Lower lobe of right lung (tissue), 2 donors: ENCODE data around the gene TOX2. TPM values are rescaled to one million over a fixed set of nuclear protein-coding genes. Genes with fewer than 3 reads are reported as not detected.

Source experiments
- ATAC-seq, 2 donors: fragments of 200-7000 bp; cut with Tn5 transposase; one replicate each; pipeline ENCODE4 v1.9.1; 2020 to 2022; ENCODE audit warnings: mild to moderate bottlenecking in 2 of 2, moderate library complexity in 2 of 2
- DNase-seq: peaks from one replicate; pipeline ENCODE4 v3.0.0-alpha.2; 2020
- H3K27ac ChIP-seq: fragments of 200-600 bp; one replicate; pipeline ENCODE4 v1.8.0; 2022
- H3K27me3 ChIP-seq: fragments of 200-600 bp; one replicate; pipeline ENCODE4 v1.8.0; 2022; ENCODE audit warnings: low read depth
- H3K36me3 ChIP-seq: fragments of 200-600 bp; one replicate; pipeline ENCODE4 v1.8.0; 2022; ENCODE audit warnings: mild to moderate bottlenecking
- H3K4me1 ChIP-seq: fragments of 200-600 bp; one replicate; pipeline ENCODE4 v1.8.0; 2022
- H3K4me3 ChIP-seq: fragments of 200-600 bp; one replicate; pipeline ENCODE4 v1.8.0; 2022; ENCODE audit warnings: mild to moderate bottlenecking
- H3K9me3 ChIP-seq: fragments of 200-600 bp; one replicate; pipeline ENCODE4 v1.8.0; 2022
- CTCF ChIP-seq: fragments of 200-600 bp; IDR thresholded peaks from one replicate; pipeline ENCODE4 v1.8.0; 2022; ENCODE audit warnings: antibody characterized with exemption, mild to moderate bottlenecking
- intact Hi-C: fragments of 100-400 bp; cut with DNase I; formaldehyde crosslinking; loops from one replicate; pipeline ENCODE4 v1.11.0; 2022
- total RNA-seq: library from RNA; stranded (reverse); fragmentation: NEBNext Ultra II Directional; extraction: Animal tissue kit (Norgen Biotek cat#: 25700); gene quantifications from one replicate; pipeline ENCODE4 v1.2.1, GENCODE V29; 2021
- donor health status: DM: no; HTN: yes; CAD: no; lungs with severe emphysema.

Gene TOX2
- total RNA-seq, 1 donor from 2014 or later = 16.3 TPM

GRCh38 chr20:43949248-43949647 is 34.6 kb downstream of the TOX2 start:
- TF ChIP-seq CTCF = no peak
- peaks cover 31% of the 10 kb centered on the region for H3K4me1 ChIP-seq
- ATAC-seq (no peak), DNase-seq (no peak)
- H3K27me3 ChIP-seq = no peaks in the 10 kb centered on the region
- intact Hi-C loops = no loop called here
- no peak overlapping the region for H3K4me3 ChIP-seq
- H3K9me3 ChIP-seq = no peaks in the 10 kb centered on the region
- H3K27ac ChIP-seq = no peak overlapping the region
- H3K36me3 ChIP-seq = no peaks in the 10 kb centered on the region

- ATAC-seq (peak; percentile 70 to 72), DNase-seq (peak; percentile 66)
- Histone ChIP-seq H3K27me3 (no peaks in the 10 kb centered on the region), H3K4me3 (no peak overlapping the region), H3K27ac (no peak overlapping the region), H3K9me3 (no peaks in the 10 kb centered on the region), H3K4me1 (peaks cover 38% of the 10 kb centered on the region), H3K36me3 (no peaks in the 10 kb centered on the region)
- TF ChIP-seq CTCF = no peak
- intact Hi-C loops = no loop called here
Measured at GRCh38 chr20:43949741-43950618, 35.3 kb downstream of the TOX2 start.

- H3K9me3 ChIP-seq = no peaks in the 10 kb centered on the region
- no peak for DNase-seq
- no peak for TF ChIP-seq CTCF
- no peak for ATAC-seq
- no peak overlapping the region for H3K4me3 ChIP-seq
- H3K4me1 ChIP-seq = peaks cover 63% of the 10 kb centered on the region
- H3K36me3 ChIP-seq = no peaks in the 10 kb centered on the region
- H3K27me3 ChIP-seq = no peaks in the 10 kb centered on the region
- H3K27ac ChIP-seq = no peak overlapping the region
- intact Hi-C loops = no loop called here
Measured at GRCh38 chr20:43953919-43954592, 39.4 kb downstream of the TOX2 start.

- DNase-seq = no peak
- intact Hi-C loops = no loop called here
- ATAC-seq = no peak
- Histone ChIP-seq H3K27me3 (no peaks in the 10 kb centered on the region), H3K27ac (no peak overlapping the region), H3K36me3 (no peaks in the 10 kb centered on the region), H3K4me3 (no peak overlapping the region), H3K9me3 (no peaks in the 10 kb centered on the region), H3K4me1 (peaks cover 63% of the 10 kb centered on the region)
- TF ChIP-seq CTCF = no peak
Measured at GRCh38 chr20:43954704-43955061, 40.0 kb downstream of the TOX2 start.

- H3K4me1 ChIP-seq = peaks cover 63% of the 10 kb centered on the region
- no peak for DNase-seq
- no peaks in the 10 kb centered on the region for H3K36me3 ChIP-seq
- intact Hi-C loops = no loop called here
- H3K27ac ChIP-seq = peak overlapping the region; percentile 64
- ATAC-seq = peak; percentile 54 to 79
- no peaks in the 10 kb centered on the region for H3K9me3 ChIP-seq
- H3K4me3 ChIP-seq = no peak overlapping the region
- H3K27me3 ChIP-seq = no peaks in the 10 kb centered on the region
- no peak for TF ChIP-seq CTCF
Measured at GRCh38 chr20:43955062-43955749, 40.6 kb downstream of the TOX2 start.
